RKO (cell line): Measurements from ENCODE around the gene SLC10A7.
"Not testable (repeated sequence)": the region's sequence is repeated elsewhere in the genome, so short reads cannot be mapped to it uniquely, and the experiment has no call there.

Experiments
- DNase-seq: peaks from one replicate; pipeline ENCODE4 v3.0.0-alpha.2; 2016; ENCODE audit warnings: low spot score

Gene SLC10A7

GRCh38 chr4:146439437-146439836, 82.3 kb downstream of the SLC10A7 start:
- DNase-seq: no peak

GRCh38 chr4:146437778-146438177, 84.0 kb downstream of the SLC10A7 start:
- DNase-seq: no peak

DNA sequence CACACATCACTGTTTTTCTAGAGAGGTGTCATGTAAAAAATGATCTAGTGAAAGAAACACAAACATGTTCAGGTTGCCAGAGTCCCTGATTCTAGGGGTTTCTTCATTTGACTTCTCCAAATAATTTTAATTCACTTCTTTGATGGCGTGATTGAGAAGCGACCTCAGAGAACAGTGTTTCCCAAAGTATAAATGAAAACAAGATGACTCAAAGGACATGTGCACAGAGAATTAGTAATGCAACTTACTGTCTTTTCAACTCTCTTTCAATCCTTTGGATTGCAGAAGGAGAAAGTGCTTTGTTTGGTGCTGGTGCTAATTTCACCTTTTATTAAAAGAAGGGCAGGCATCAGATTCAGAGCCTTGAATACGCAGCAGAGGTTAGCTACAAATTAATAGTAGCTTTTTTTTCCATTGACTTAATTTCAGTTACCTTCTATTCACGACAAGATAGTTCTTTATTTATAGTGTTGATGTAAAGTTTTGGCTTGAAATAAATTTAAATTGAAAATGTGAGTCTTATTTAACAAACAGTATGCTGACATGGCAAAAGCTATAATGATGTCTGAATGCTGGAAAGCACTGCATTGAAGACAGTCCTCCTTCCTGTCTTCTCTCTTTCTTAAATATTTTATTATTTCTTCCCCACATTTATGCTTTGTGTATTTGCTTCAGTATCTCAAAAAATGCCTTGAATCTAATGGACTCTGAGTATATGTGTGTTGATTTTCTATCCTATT, 85.1 kb downstream of the SLC10A7 start:
- DNase-seq: no peak

GRCh38 chr4:146435962-146436361, 85.8 kb downstream of the SLC10A7 start:
- DNase-seq: no peak

DNA sequence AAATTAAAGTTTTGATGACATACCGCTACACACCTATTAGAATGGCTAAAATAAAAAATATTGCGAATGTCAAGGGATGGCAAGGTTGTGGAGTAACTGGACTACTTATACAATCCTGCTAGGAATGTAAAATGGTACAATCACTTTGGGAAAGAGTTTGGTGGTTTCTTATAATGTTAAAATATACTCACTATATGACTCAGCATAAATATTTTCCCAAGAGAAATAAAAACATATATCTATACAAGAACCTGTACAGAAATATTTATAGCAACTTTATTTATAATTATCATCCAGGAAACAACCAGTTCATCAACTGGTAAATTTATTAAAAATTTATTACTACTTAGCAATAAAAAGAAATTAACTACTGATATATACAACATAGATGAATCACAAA, 89.7 kb downstream of the SLC10A7 start:
- DNase-seq: no peak

DNA sequence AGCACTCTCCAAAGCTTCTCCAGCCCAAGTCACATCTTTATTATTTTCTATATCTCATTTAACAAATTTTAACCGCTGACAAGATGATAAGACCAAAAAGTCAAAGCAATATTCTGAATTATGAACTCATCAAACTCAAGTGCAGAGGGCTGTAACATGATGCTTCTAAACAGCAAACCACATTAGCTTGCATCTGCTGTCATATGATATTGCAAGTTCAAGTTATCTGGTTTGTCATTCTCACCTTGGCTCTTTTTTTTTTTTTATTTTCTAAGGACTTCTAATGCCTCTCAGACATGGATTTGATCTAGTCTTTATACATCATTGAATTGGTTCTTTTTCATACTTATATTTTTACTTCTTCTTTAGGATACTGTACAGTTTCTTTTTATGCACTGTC, 93.4 kb downstream of the SLC10A7 start:
- DNase-seq: no peak

DNA sequence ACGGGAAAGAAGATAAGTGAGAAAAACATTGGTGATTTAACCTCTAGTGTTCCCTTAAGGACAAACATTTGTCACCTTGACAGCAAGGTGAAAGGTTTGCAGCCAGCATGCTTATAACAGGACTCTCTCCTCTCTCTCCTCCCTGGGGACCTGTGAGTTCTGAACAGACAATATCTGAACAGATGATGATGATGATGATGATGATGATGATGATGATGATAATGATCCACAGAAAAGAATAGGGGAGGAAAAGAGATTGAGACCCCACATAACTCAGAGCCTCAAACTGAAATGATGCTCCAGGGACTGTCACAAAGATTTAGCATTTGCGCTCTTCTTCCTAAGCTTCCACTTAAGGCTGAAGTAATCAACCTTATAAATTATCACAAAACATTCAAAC, 103.9 kb downstream of the SLC10A7 start:
- DNase-seq: no peak

GRCh38 chr4:146415829-146416228, 105.9 kb downstream of the SLC10A7 start:
- no peak for DNase-seq

DNA sequence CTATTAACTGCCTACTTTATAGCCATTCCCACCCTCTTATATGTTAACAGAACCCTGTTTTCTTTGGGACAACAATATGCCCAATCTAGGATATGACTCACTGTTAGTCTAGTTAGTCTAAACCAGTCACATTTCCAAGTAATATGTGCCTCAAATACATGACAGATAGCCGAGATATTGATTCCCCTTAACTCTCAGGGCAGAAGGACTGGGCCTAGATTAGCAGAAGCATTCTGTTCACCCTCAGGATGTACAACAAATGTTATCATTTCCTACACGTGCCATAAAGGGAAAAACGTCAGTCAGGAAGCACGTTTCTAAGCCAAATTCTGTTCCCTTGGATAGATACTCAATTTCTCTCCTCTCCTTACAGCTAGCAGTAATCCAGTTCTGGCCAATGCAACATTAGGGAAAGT, 114.1 kb downstream of the SLC10A7 start:
- DNase-seq: no peak

DNA sequence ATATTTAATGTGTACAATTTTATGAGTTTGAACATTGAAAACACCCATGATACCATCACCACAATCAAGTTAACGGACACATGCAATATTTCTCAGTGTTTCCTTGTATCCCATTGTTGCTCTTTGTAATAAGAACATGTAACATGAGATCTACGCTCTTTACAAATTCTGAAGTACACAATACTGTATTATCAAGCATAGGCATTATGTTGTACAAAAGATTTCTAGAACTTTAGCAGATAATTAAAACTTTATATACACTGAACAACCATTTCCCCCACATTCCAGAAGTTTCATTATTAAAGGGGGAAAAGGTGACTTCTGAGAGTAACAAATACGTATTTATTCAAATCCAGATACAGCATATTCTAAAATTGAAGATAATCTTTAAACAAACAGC, 114.5 kb downstream of the SLC10A7 start:
- DNase-seq: no peak

DNA sequence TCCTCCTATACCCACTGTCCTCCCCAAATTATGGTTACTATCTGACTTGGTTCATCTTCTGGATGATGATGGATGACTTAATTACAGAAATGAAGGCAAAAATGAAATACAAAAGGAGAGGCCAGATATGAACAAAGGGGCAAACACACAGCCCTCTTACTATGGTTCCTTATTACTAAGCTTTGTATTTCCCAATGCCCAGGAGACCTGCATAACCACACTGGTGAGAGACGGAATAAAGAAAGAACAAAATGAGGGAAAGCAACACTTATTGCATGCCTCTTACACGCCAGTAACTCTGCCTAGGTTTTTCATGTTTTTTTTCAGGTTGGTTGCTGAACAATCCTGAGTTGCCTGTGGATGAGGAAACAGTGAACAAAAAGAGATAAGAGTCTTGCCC, 120.5 kb downstream of the SLC10A7 start:
- DNase-seq: no peak

GRCh38 chr4:146398896-146399445, 122.8 kb downstream of the SLC10A7 start:
- DNase-seq: no peak

DNA sequence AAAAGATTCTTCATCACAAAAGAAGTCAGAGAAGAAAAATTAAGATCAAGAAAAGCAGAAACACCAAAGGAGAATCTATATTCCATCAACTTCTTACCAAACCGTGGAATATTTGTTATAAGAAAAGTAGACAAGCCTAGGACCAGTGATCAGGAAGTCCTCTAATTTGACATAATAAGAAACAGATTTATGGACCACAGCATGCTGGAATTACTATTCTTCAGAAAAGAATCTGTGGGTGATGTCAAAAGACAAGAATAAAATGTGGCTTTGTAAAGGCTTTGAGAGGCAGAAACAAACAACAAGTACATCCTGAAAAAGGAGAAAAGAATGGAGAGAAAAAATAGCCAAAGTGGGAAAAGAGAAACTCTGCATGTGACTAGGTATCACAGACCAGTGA, 123.3 kb downstream of the SLC10A7 start:
- DNase-seq: no peak

GRCh38 chr4:146389561-146389960, 132.2 kb downstream of the SLC10A7 start:
- no peak for DNase-seq

- no peak for DNase-seq
These were observed 139.5 kb downstream of the SLC10A7 start for GRCh38 chr4:146382194-146382593.

- peak; percentile 3 for DNase-seq
These were observed 140.4 kb downstream of the SLC10A7 start for GRCh38 chr4:146381263-146381872.

- DNase-seq: no peak
These were observed 142.0 kb downstream of the SLC10A7 start for GRCh38 chr4:146379744-146380143.

DNA sequence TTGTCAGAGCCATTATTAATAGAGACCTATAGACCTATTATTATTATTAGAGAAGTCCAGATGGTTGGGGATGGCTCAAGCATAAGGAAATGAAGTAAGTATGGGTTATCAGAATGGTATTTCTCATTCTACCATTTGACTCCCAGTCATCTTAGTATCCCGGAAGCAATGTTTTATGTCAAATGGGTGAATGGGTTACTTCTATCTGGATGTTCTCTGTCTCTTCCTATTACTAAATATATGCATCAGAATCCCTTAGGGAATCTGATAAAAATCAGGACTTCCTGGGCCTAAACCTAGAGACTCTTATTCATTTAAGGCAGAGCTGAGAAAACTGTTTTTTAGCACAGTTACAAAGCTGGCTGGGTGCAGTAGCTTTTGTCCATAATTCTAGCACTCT, 149.9 kb downstream of the SLC10A7 start:
- no peak for DNase-seq

DNA sequence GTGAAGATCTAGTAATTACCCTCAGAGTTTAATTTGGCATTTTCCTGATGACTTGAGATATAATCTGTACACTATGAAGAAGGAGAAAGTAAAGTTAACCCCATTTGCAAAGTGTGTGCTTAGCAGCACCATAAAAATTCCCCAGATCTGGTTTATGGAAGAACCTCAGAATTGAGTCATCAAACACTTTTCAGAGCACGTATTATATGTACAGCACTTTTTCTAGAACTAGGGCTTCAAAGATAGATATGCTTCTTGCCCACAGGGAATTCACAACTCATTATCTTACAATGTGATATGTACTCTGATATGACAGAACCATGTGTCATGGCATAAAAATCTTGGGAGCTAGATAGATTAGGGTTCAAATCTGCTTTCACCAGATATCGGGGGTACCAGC, 150.9 kb downstream of the SLC10A7 start:
- no peak for DNase-seq

DNA sequence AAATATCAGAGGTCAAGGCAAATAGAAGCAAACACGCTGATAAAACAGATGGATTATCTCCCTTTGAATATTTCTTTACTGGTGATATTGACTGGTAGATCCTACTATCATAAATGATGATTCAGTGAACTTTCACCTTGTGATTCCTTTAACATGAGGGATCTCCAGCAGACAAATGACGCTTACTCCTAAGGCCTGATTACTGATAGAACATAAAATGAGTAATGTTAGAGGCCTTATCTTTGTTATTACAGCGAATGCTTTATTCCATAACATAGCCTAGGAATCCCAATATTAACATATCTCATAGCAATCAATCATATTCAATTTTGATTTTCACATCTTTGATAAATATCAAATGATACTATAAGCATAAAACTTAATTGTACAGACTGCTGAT, 152.3 kb downstream of the SLC10A7 start:
- DNase-seq: no peak

DNA sequence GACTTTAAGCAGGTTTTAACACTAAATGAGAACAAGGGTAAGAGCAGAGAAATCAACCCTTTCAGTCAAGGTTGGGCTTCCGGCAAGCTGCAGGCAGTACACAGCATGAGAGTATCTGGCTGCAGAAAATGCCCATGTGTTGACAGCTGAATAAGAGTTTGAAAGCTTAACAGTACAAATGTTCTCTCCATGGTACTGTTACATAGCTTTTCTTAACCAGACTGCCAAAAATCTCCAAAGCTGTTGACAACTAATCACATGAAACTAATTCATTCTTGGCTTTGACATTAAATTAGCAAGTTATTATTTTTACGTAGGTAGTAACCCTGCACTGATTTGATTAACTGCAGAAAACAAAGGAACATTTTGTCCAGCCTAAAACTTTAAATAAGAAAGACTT, 153.5 kb downstream of the SLC10A7 start:
- no peak for DNase-seq

GRCh38 chr4:146367347-146367746, 154.4 kb downstream of the SLC10A7 start:
- DNase-seq: no peak

DNA sequence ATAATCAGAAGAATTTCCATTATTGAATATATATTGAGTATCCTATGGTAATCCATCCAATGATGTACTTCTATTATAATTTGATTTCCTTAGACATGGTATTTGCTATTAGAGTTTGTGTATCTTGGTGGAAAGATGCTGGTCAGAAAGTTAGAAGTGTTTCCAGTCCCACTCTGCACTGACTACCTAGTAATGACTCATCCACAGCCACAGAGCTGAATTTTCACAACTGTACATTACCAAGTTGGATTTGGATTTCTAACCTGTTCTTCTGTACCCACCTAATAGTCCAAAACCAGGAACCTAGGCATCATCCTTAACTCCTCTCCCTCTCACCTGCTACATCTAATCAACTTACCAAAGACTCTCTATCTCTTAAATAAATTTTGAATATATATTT, 162.0 kb downstream of the SLC10A7 start:
- no peak for DNase-seq

DNA sequence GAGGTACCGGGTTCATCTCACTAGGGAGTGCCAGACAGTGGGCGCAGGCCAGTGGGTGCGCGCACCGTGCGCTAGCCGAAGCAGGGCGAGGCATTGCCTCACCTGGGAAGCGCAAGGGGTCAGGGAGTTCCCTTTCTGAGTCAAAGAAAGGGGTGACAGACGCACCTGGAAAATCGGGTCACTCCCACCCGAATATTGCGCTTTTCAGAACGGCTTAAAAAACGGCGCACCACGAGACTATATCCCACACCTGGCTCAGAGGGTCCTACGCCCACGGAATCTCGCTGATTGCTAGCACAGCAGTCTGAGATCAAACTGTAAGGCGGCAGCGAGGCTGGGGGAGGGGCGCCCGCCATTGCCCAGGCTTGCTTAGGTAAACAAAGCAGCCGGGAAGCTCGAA, 171.6 kb downstream of the SLC10A7 start:
- DNase-seq: not testable (repeated sequence)
